Right renal cortex interstitium (tissue), 3 donors: ENCODE measurements around the gene BIVM. TPM values are rescaled to one million over a fixed set of nuclear protein-coding genes. Genes with fewer than 3 reads are reported as not detected.

Experiments used
- DNase-seq, 3 donors: peaks; one replicate each; pipeline ENCODE4 v3.0.0-alpha.2; 2013; ENCODE audit warnings: low read depth in 3 of 3, low spot score in 2 of 3
- polyA plus RNA-seq, 3 donors: library from polyadenylated mRNA; unstranded; fragments of 120-200 nt; gene quantifications; one replicate each; pipeline ENCODE4 v1.2.1, GENCODE V29; 2013; ENCODE audit not compliant: insufficient read length in 3 of 3

Gene BIVM
- polyA plus RNA-seq, 3 donors, result 44.2 to 49.2 (median 47.5) TPM

GRCh38 chr13:102838982-102839381, 40.1 kb downstream of the BIVM start:
- no peak for DNase-seq

GRCh38 chr13:102839462-102839861, 40.5 kb downstream of the BIVM start:
- no peak for DNase-seq

- no peak for DNase-seq
Observed at GRCh38 chr13:102845289-102845629, 46.3 kb downstream of the BIVM start.

GRCh38 chr13:102845630-102846260, 46.8 kb downstream of the BIVM start, which contains the start of gene ERCC5:
ERCC5 (plus strand) TSS chr13:102846032; CDS start chr13:102846267, 235 bp downstream.
- DNase-seq, result peak; percentile 96 to 97 (median 96)

- peak in 2 of 3 donors; percentile 20 to 26 for DNase-seq
Observed at GRCh38 chr13:102846261-102847015, 47.5 kb downstream of the BIVM start.

- DNase-seq, result peak in 2 of 3 donors; percentile 20 to 21
Observed at GRCh38 chr13:102847272-102848234, 48.6 kb downstream of the BIVM start.

GRCh38 chr13:102848956-102849355, 50.0 kb downstream of the BIVM start:
- DNase-seq, result no peak

GRCh38 chr13:102852556-102852955, 53.6 kb downstream of the BIVM start:
- DNase-seq, result no peak

- DNase-seq, result no peak
Observed at GRCh38 chr13:102854675-102855074, 55.8 kb downstream of the BIVM start.

GRCh38 chr13:102856557-102856956, 57.6 kb downstream of the BIVM start:
- DNase-seq, result no peak

GRCh38 chr13:102862624-102863210, 63.8 kb downstream of the BIVM start:
- DNase-seq, result no peak

- DNase-seq, result no peak
Observed at GRCh38 chr13:102863590-102863989, 64.7 kb downstream of the BIVM start.

GRCh38 chr13:102868366-102868936, 69.5 kb downstream of the BIVM start:
- no peak for DNase-seq

- no peak for DNase-seq
Observed at GRCh38 chr13:102869948-102870676, 71.2 kb downstream of the BIVM start.

GRCh38 chr13:102870677-102871415, 71.9 kb downstream of the BIVM start:
- peak; percentile 25 to 34 (median 30) for DNase-seq

GRCh38 chr13:102872131-102872530, 73.2 kb downstream of the BIVM start:
- DNase-seq, result no peak

GRCh38 chr13:102872531-102872930, 73.6 kb downstream of the BIVM start:
- DNase-seq, result no peak

- DNase-seq, result no peak
Observed at GRCh38 chr13:102873653-102874052, 74.7 kb downstream of the BIVM start.

GRCh38 chr13:102875256-102875655, 76.3 kb downstream of the BIVM start:
- DNase-seq, result no peak
